IMR-90 (cell line): Measurements from ENCODE around the gene ADGRG1. TPM values are rescaled to one million over a fixed set of nuclear protein-coding genes. Genes with fewer than 3 reads are reported as not detected.

Experiments
- ATAC-seq: fragments of 200-7000 bp; cut with Tn5 transposase; 2 replicates; pipeline ENCODE4 v1.9.1; 2020; ENCODE audit warnings: low read depth, mild to moderate bottlenecking, moderate library complexity
- BruUV-seq: library from RNA; stranded (reverse); fragments of 400-500 nt; replicated peaks from 2 replicates; lab custom pipeline; 2021; lab: Mats Ljungman, UMichigan
- CTCF ChIA-PET: fragments of 300-600 bp; formaldehyde crosslinking; extraction: SDS; loops from one replicate; lab custom pipeline; 2021; ENCODE audit warnings: antibody characterized with exemption; lab: Yijun Ruan, JAX
- POLR2A ChIA-PET: fragments of 300-600 bp; sonication (Branson Sonifier 250); formaldehyde crosslinking; loops from one replicate; lab custom pipeline; 2022; ENCODE audit warnings: antibody characterized with exemption; ENCODE audit not compliant: unreplicated experiment; lab: Charles Lee
- DNase-seq: peaks from one replicate; pipeline ENCODE4 v3.0.0; 2013
- H2AFZ ChIP-seq: replicated peaks from 2 replicates; pipeline ENCODE3; 2013; ENCODE audit warnings: low read length, mild to moderate bottlenecking; ENCODE audit not compliant: poor library complexity
- H2AK5ac ChIP-seq: 2 replicates; pipeline ENCODE4 v1.6.1; 2013; ENCODE audit warnings: low read depth, low read length, inconsistent platforms
- H2AK9ac ChIP-seq: replicated peaks from 2 replicates; pipeline ENCODE3; 2013; ENCODE audit warnings: mild to moderate bottlenecking, low read depth, low read length, moderate library complexity; ENCODE audit not compliant: poor library complexity
- H2BK120ac ChIP-seq: 2 replicates; pipeline ENCODE4 v1.6.1; 2013; ENCODE audit warnings: low read depth, low read length, inconsistent platforms
- H2BK15ac ChIP-seq: 3 replicates; pipeline ENCODE4 v1.6.1; 2013; ENCODE audit warnings: low read depth, low read length, inconsistent platforms
- H2BK20ac ChIP-seq: 2 replicates; pipeline ENCODE4 v1.6.1; 2013; ENCODE audit warnings: low read depth, mild to moderate bottlenecking, inconsistent platforms, low read length, moderate library complexity
- H2BK5ac ChIP-seq: 2 replicates; pipeline ENCODE4 v1.6.1; 2013; ENCODE audit warnings: mild to moderate bottlenecking, low read depth, low read length, inconsistent platforms; ENCODE audit not compliant: poor library complexity, severe bottlenecking
- H3K14ac ChIP-seq: replicated peaks from 2 replicates; pipeline ENCODE4 v1.6.1; 2013; ENCODE audit warnings: low read depth, low read length, inconsistent platforms
- H3K18ac ChIP-seq: 2 replicates; pipeline ENCODE4 v1.6.1; 2013; ENCODE audit warnings: low read depth, low read length, control low read depth
- H3K23ac ChIP-seq: 2 replicates; pipeline ENCODE4 v1.6.1; 2013; ENCODE audit warnings: low read depth, low read length, inconsistent platforms
- H3K27ac ChIP-seq: 2 replicates; pipeline ENCODE4 v1.5.1; 2013; ENCODE audit warnings: mild to moderate bottlenecking, control low read depth, low read length; ENCODE audit not compliant: insufficient read depth
- H3K27me3 ChIP-seq: 2 replicates; pipeline ENCODE4 v1.6.1; 2013; ENCODE audit warnings: low read length; ENCODE audit not compliant: control insufficient read depth, insufficient read depth
- H3K36me3 ChIP-seq: 2 replicates; pipeline ENCODE4 v1.6.1; 2013; ENCODE audit warnings: low read length, mixed read lengths; ENCODE audit not compliant: control insufficient read depth, insufficient read depth
- H3K4ac ChIP-seq: 2 replicates; pipeline ENCODE4 v1.6.1; 2013; ENCODE audit warnings: low read depth, low read length, inconsistent platforms
- H3K4me1 ChIP-seq: 2 replicates; pipeline ENCODE4 v1.6.1; 2013; ENCODE audit warnings: low read length, mixed read lengths; ENCODE audit not compliant: control insufficient read depth, insufficient read depth
- H3K4me2 ChIP-seq: 2 replicates; pipeline ENCODE4 v1.6.1; 2013; ENCODE audit warnings: low read depth, mild to moderate bottlenecking, control low read depth, low read length, moderate library complexity
- H3K4me3 ChIP-seq: 2 replicates; pipeline ENCODE4 v1.5.1; 2013; ENCODE audit warnings: low read depth, mild to moderate bottlenecking, control low read depth, low read length, moderate library complexity; ENCODE audit not compliant: insufficient read depth
- H3K56ac ChIP-seq: 2 replicates; pipeline ENCODE4 v1.6.1; 2013; ENCODE audit warnings: low read length, inconsistent platforms; ENCODE audit not compliant: insufficient read depth; ENCODE audit errors: extremely low read depth
- H3K79me1 ChIP-seq, 2 experiments: 2 replicates each; pipeline ENCODE4 v1.6.1; 2013; ENCODE audit warnings: low read length in 2 of 2, inconsistent platforms in 1 of 2, low read depth in 1 of 2
- H3K9ac ChIP-seq: 2 replicates; pipeline ENCODE4 v1.6.1; 2013; ENCODE audit warnings: low read depth, low read length, control low read depth
- H3K9me1 ChIP-seq: 2 replicates; pipeline ENCODE4 v1.6.1; 2013; ENCODE audit warnings: low read length, inconsistent platforms; ENCODE audit not compliant: insufficient read depth
- H3K9me3 ChIP-seq: 2 replicates; pipeline ENCODE4 v1.6.1; 2013; ENCODE audit warnings: low read length; ENCODE audit not compliant: control insufficient read depth, insufficient read depth
- H4K20me1 ChIP-seq: 2 replicates; pipeline ENCODE4 v1.6.1; 2013; ENCODE audit warnings: low read length, inconsistent platforms; ENCODE audit not compliant: insufficient read depth
- H4K5ac ChIP-seq: 2 replicates; pipeline ENCODE4 v1.6.1; 2013; ENCODE audit warnings: mild to moderate bottlenecking, low read depth, low read length, control low read depth
- H4K8ac ChIP-seq, 2 experiments: 2 replicates each; pipeline ENCODE4 v1.6.1; 2013; ENCODE audit warnings: low read depth in 2 of 2, low read length in 2 of 2, control low read depth in 1 of 2, inconsistent platforms in 1 of 2
- H4K91ac ChIP-seq: 2 replicates; pipeline ENCODE4 v1.6.1; 2013; ENCODE audit warnings: low read depth, low read length, inconsistent platforms; ENCODE audit not compliant: insufficient read depth
- BHLHE40 ChIP-seq: fragments of 150-350 bp; IDR thresholded peaks from 2 replicates; pipeline ENCODE4 v1.6.1; 2016; ENCODE audit warnings: mild to moderate bottlenecking, low read depth, low read length
- CEBPB ChIP-seq: IDR thresholded peaks from 2 replicates; pipeline ENCODE4 v1.6.1; 2012; ENCODE audit warnings: low read depth, low read length, improper control_type of control experiment
- CHD1 ChIP-seq: IDR thresholded peaks from 2 replicates; pipeline ENCODE4 v1.6.1; 2012; ENCODE audit warnings: low read depth, low read length, improper control_type of control experiment
- FOS ChIP-seq: fragments of 150-350 bp; IDR thresholded peaks from 2 replicates; pipeline ENCODE4 v1.6.1; 2016; ENCODE audit warnings: low read depth, low read length
- MAFK ChIP-seq: IDR thresholded peaks from 2 replicates; pipeline ENCODE4 v1.6.1; 2012; ENCODE audit warnings: low read depth, low read length, improper control_type of control experiment
- MAZ ChIP-seq: IDR thresholded peaks from 2 replicates; pipeline ENCODE4 v1.6.1; 2012; ENCODE audit warnings: low read depth, mild to moderate bottlenecking, low read length, improper control_type of control experiment, moderate library complexity, borderline replicate concordance
- NFE2L2 ChIP-seq: fragments of 150-350 bp; IDR thresholded peaks from 2 replicates; pipeline ENCODE4 v1.6.1; 2016; ENCODE audit warnings: low read depth, mild to moderate bottlenecking, low read length
- RAD21 ChIP-seq: IDR thresholded peaks from 2 replicates; pipeline ENCODE4 v1.6.1; 2012; ENCODE audit warnings: low read length, improper control_type of control experiment
- SMC3 ChIP-seq: fragments of 150-350 bp; IDR thresholded peaks from 2 replicates; pipeline ENCODE4 v1.6.1; 2016; ENCODE audit warnings: low read depth, mild to moderate bottlenecking, antibody characterized with exemption, low read length, moderate library complexity
- WGBS, 2 experiments: methylation state at CpG; one replicate each; pipeline versions ENCODE4 v1.1.5 to v1.1.7; 2013; ENCODE audit warnings: missing lambda C conversion rate in 2 of 2; ENCODE audit not compliant: insufficient read length in 1 of 2; ENCODE audit errors: extremely low coverage in 2 of 2; 5-methylcytosine and 5-hydroxymethylcytosine counted together
- dilution Hi-C: fragments of 300-500 bp; cut with HindIII; formaldehyde crosslinking; loops from one replicate; pipeline ENCODE4 v1.14.3; 2018; ENCODE audit warnings: low sequenced_read_pairs; ENCODE audit not compliant: unreplicated experiment
- in situ Hi-C: fragments of 300-500 bp; cut with MboI; formaldehyde crosslinking; loops from 3 replicates; pipeline ENCODE4 v1.14.3; 2019; ENCODE audit warnings: low sequenced_read_pairs, inconsistent platforms, mixed read lengths
- intact Hi-C: fragments of 100-400 bp; cut with micrococcal nuclease; formaldehyde crosslinking; loops from 2 replicates; pipeline ENCODE4 v1.10.0; 2022
- polyA plus RNA-seq, 3 experiments: library from polyadenylated mRNA; depleted of rRNA; stranded (reverse); fragments of >200 nt; gene quantifications; 2 replicates each; pipeline ENCODE4 v1.2.3, GENCODE V29; 2012; ENCODE audit warnings: low replicate concordance in 1 of 3
- total RNA-seq: library from RNA; depleted of rRNA; stranded (reverse); fragments of >200 nt; gene quantifications from 2 replicates; pipeline ENCODE4 v1.2.3, GENCODE V29; 2012
- TF ChIP-seq, protein P1 (sequence below): fragments of 150-350 bp; IDR thresholded peaks from 2 replicates; pipeline ENCODE4 v1.6.1; 2017; ENCODE audit warnings: mild to moderate bottlenecking, antibody characterized with exemption, low read length, low read depth
- TF ChIP-seq, protein P2 (sequence below): fragments of 150-350 bp; IDR thresholded peaks from 2 replicates; pipeline ENCODE4 v1.6.1; 2016; ENCODE audit warnings: low read depth, mild to moderate bottlenecking, low read length, moderate library complexity, borderline replicate concordance
- TF ChIP-seq, protein P3 (sequence below): conservative IDR thresholded peaks from 2 replicates; pipeline ENCODE4 v1.5.1; 2012; ENCODE audit warnings: mild to moderate bottlenecking, low read depth, low read length, improper control_type of control experiment

Gene ADGRG1
- total and polyA plus RNA-seq, 2 of the 4 experiments (the other 2 are of a cell fraction), result 0.90 to 8.4 TPM

DNA sequence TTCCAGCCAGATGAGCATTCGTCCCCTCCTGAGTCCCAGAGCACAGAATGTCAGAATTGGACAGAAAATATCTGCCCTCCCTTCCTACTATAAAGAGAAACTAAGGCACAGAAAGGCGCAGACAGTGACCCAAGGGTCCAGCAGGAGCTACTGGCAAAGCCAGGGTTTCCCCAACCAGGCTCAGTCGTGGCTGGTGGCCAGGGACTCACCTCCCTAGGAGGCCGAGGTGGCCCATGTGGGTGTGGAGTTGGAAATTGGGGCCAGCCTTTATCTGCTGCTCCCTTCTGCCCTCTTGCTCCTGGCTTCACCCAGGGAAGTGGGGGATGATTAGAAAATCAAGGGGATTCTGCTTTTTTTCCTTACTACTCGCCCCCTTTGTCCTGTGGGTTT, 67.2 kb downstream of the ADGRG1 start:
- Histone ChIP-seq H3K36me3 (no peaks in the 10 kb centered on the region), H3K4me2 (no peak overlapping the region), H2BK5ac (no peak overlapping the region), H3K18ac (no peak overlapping the region), H2BK120ac (no peak overlapping the region), H2AFZ (no peak overlapping the region), H3K27me3 (peaks cover 59% of the 10 kb centered on the region), H3K4me3 (no peak overlapping the region), H2BK20ac (no peak overlapping the region), H4K91ac (no peak overlapping the region), H3K27ac (no peak overlapping the region), H3K9me3 (no peaks in the 10 kb centered on the region), H3K9me1 (no peaks in the 10 kb centered on the region), H2BK15ac (no peak overlapping the region), H3K9ac (no peak overlapping the region), H3K23ac (no peak overlapping the region), H3K14ac (no peak overlapping the region), H3K4me1 (no peaks in the 10 kb centered on the region), H2AK5ac (no peak overlapping the region), H4K8ac (no peak overlapping the region), H2AK9ac (no peak overlapping the region), H4K20me1 (no peaks in the 10 kb centered on the region), H3K4ac (no peak overlapping the region), H4K5ac (no peak overlapping the region), H3K56ac (no peak overlapping the region), H3K79me1 (no peaks in the 10 kb centered on the region)
- ATAC-seq (no peak), DNase-seq (no peak)
- dilution Hi-C loops, result no loop called here
- in situ Hi-C loops, result no loop called here
- intact Hi-C loops, result no loop called here
- no TSS peak for BruUV-seq
- ChIA-PET POLR2A (no interaction called here), CTCF (no interaction called here)
- 38% methylated on average over 1 of the region's 5 CpGs; no CpG with 5 or more reads in 1 of the 2 experiments for WGBS, 2 experiments
- TF ChIP-seq MAFK, result no peak
- no peak for TF ChIP-seq FOS
- TF ChIP-seq CHD1, result no peak
- no peak for TF ChIP-seq SMC3
- no peak for TF ChIP-seq NFE2L2
- TF ChIP-seq BHLHE40, result no peak
- TF ChIP-seq CEBPB, result no peak
- TF ChIP-seq RAD21, result no peak
- TF ChIP-seq, protein P1, sequence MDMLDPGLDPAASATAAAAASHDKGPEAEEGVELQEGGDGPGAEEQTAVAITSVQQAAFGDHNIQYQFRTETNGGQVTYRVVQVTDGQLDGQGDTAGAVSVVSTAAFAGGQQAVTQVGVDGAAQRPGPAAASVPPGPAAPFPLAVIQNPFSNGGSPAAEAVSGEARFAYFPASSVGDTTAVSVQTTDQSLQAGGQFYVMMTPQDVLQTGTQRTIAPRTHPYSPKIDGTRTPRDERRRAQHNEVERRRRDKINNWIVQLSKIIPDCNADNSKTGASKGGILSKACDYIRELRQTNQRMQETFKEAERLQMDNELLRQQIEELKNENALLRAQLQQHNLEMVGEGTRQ, result no peak
- no peak for TF ChIP-seq MAZ
- TF ChIP-seq, protein P2, sequence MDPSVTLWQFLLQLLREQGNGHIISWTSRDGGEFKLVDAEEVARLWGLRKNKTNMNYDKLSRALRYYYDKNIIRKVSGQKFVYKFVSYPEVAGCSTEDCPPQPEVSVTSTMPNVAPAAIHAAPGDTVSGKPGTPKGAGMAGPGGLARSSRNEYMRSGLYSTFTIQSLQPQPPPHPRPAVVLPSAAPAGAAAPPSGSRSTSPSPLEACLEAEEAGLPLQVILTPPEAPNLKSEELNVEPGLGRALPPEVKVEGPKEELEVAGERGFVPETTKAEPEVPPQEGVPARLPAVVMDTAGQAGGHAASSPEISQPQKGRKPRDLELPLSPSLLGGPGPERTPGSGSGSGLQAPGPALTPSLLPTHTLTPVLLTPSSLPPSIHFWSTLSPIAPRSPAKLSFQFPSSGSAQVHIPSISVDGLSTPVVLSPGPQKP, result no peak
- TF ChIP-seq, protein P3, sequence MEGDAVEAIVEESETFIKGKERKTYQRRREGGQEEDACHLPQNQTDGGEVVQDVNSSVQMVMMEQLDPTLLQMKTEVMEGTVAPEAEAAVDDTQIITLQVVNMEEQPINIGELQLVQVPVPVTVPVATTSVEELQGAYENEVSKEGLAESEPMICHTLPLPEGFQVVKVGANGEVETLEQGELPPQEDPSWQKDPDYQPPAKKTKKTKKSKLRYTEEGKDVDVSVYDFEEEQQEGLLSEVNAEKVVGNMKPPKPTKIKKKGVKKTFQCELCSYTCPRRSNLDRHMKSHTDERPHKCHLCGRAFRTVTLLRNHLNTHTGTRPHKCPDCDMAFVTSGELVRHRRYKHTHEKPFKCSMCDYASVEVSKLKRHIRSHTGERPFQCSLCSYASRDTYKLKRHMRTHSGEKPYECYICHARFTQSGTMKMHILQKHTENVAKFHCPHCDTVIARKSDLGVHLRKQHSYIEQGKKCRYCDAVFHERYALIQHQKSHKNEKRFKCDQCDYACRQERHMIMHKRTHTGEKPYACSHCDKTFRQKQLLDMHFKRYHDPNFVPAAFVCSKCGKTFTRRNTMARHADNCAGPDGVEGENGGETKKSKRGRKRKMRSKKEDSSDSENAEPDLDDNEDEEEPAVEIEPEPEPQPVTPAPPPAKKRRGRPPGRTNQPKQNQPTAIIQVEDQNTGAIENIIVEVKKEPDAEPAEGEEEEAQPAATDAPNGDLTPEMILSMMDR, result no peak
